ENCODE results near the gene TCAIM. TPM values are rescaled to one million over a fixed set of nuclear protein-coding genes. Genes with fewer than 3 reads are reported as not detected.

TCAIM gene
- total RNA-seq, 1 donor from 2014 or later: 20.5 TPM

GRCh38 chr3:44446929-44447328, 108.4 kb downstream of the TCAIM start:
- no peak for ATAC-seq

- ATAC-seq: no peak
These were observed 112.9 kb downstream of the TCAIM start for GRCh38 chr3:44451441-44451840.

GRCh38 chr3:44454258-44454657, 115.7 kb downstream of the TCAIM start:
- no peak for ATAC-seq

- no peak for ATAC-seq
These were observed 116.8 kb downstream of the TCAIM start for GRCh38 chr3:44455318-44455717.

Other genes with a start within 250 kb of the TCAIM start
- gene TOPAZ1, start 96.9 kb upstream of the TCAIM start, total RNA-seq: not detected
- 5.8 TPM for gene ZNF445, start 138.9 kb downstream of the TCAIM start, total RNA-seq
- gene ZKSCAN7, start 216.4 kb downstream of the TCAIM start, total RNA-seq: 0.76 TPM
- 0.16 TPM for gene ZNF660, start 246.2 kb downstream of the TCAIM start, total RNA-seq

Measured in esophagus mucosa (tissue), 1 donor.